GM12878 (cell line): Measurements from ENCODE around the gene GPR39. TPM values are rescaled to one million over a fixed set of nuclear protein-coding genes. Genes with fewer than 3 reads are reported as not detected.

ENCODE experiments used
- ATAC-seq: fragments of 200-7000 bp; cut with Tn5 transposase; 3 replicates; pipeline ENCODE4 v1.9.1; 2020; ENCODE audit warnings: mild to moderate bottlenecking, moderate library complexity
- BruUV-seq: library from RNA; stranded (reverse); fragments of 400-500 nt; replicated peaks from 2 replicates; lab custom pipeline; 2021; lab: Mats Ljungman, UMichigan
- CTCF ChIA-PET: fragments of 300-600 bp; sonication (Branson Sonifier 250); formaldehyde crosslinking; extraction: SDS; loops from one replicate; lab custom pipeline; 2021; ENCODE audit warnings: inconsistent platforms; lab: Yijun Ruan, JAX
- POLR2A ChIA-PET: fragments of 350-600 bp; formaldehyde crosslinking; extraction: SDS; loops from one replicate; lab custom pipeline; 2021; ENCODE audit warnings: inconsistent platforms; lab: Charles Lee
- RAD21 ChIA-PET: fragments of 300-600 bp; sonication (Branson Sonifier 250); formaldehyde crosslinking; loops from one replicate; lab custom pipeline; 2023; ENCODE audit warnings: antibody characterized with exemption; ENCODE audit not compliant: unreplicated experiment; lab: Charles Lee
- SMC1A ChIA-PET: fragments of 300-600 bp; sonication (Branson Sonifier 250); formaldehyde crosslinking; loops from one replicate; lab custom pipeline; 2023; ENCODE audit not compliant: unreplicated experiment, uncharacterized antibody; lab: Charles Lee
- DNase-seq: peaks from one replicate; pipeline ENCODE4 v3.0.0-alpha.2; 2011; ENCODE audit warnings: low read depth, low spot score
- FAIRE-seq: peaks from 3 replicates; lab custom pipeline; 2011; peaks lifted over from hg19 to GRCh38; lab: Jason Lieb, UNC
- H2AFZ ChIP-seq: 2 replicates; pipeline ENCODE4 v1.6.0; 2011; ENCODE audit warnings: low read depth, low read length, control low read depth; ENCODE audit not compliant: control insufficient read depth
- H3K27ac ChIP-seq: 2 replicates; pipeline ENCODE4 v1.5.1; 2011; ENCODE audit warnings: control low read depth; ENCODE audit not compliant: control insufficient read depth, insufficient read depth
- H3K27me3 ChIP-seq, 2 experiments: replicated peaks in 1 of 2; 2 replicates each; pipeline versions ENCODE4 v1.6.0 to v1.6.1; 2011; ENCODE audit warnings: low read length in 1 of 2; ENCODE audit not compliant: control insufficient read depth in 2 of 2, insufficient read depth in 2 of 2
- H3K36me3 ChIP-seq, 2 experiments: 2 replicates each; pipeline ENCODE4 v1.5.1; 2011; ENCODE audit warnings: low read length in 1 of 2; ENCODE audit not compliant: control insufficient read depth in 2 of 2, insufficient read depth in 2 of 2
- H3K4me1 ChIP-seq: 2 replicates; pipeline ENCODE4 v1.6.1; 2011; ENCODE audit warnings: mild to moderate bottlenecking, low read length, moderate library complexity, mixed read lengths; ENCODE audit not compliant: control insufficient read depth, insufficient read depth
- H3K4me2 ChIP-seq: 2 replicates; pipeline ENCODE4 v1.6.0; 2011; ENCODE audit warnings: control low read depth; ENCODE audit not compliant: control insufficient read depth, insufficient read depth
- H3K4me3 ChIP-seq: fragments of 200-600 bp; sonication (generic); 2 replicates; pipeline ENCODE4 v1.5.1; 2016
- H3K79me2 ChIP-seq: 2 replicates; pipeline ENCODE4 v1.6.0; 2011; ENCODE audit warnings: low read length; ENCODE audit not compliant: control insufficient read depth, insufficient read depth
- H3K9ac ChIP-seq: 2 replicates; pipeline ENCODE4 v1.8.0; 2011; ENCODE audit warnings: low read length, control low read depth, mixed read lengths; ENCODE audit not compliant: control insufficient read depth, insufficient read depth
- H3K9me3 ChIP-seq: replicated peaks from 3 replicates; pipeline ENCODE4 v1.5.1; 2011; ENCODE audit warnings: mild to moderate bottlenecking, low read length; ENCODE audit not compliant: control insufficient read depth, insufficient read depth
- H4K20me1 ChIP-seq: 2 replicates; pipeline ENCODE4 v1.6.0; 2011; ENCODE audit not compliant: control insufficient read depth, insufficient read depth
- BCL11A ChIP-seq: IDR thresholded peaks from 2 replicates; pipeline ENCODE4 v1.6.1; 2011; ENCODE audit warnings: low read depth, low read length
- EED ChIP-seq: sonication (generic); IDR thresholded peaks from 2 replicates; pipeline ENCODE4 v1.6.1; 2016; ENCODE audit warnings: antibody characterized with exemption, low read depth
- SIN3A ChIP-seq: IDR thresholded peaks from 2 replicates; pipeline ENCODE4 v1.6.1; 2012; ENCODE audit warnings: low read depth, low read length, improper control_type of control experiment
- SMARCA5 ChIP-seq: fragments of 450-650 bp; IDR thresholded peaks from 2 replicates; pipeline ENCODE4 v1.6.1; 2017; ENCODE audit warnings: mild to moderate bottlenecking
- ZBTB4 ChIP-seq: fragments of 450-650 bp; formaldehyde crosslinking; IDR thresholded peaks from 2 replicates; pipeline ENCODE4 v1.4.0; 2022; ENCODE audit warnings: mild to moderate bottlenecking, moderate library complexity
- ZNF622 ChIP-seq: fragments of 450-650 bp; IDR thresholded peaks from 2 replicates; pipeline ENCODE4 v1.6.1; 2017; ENCODE audit warnings: mild to moderate bottlenecking, inconsistent platforms
- WGBS: methylation state at CpG from one replicate; pipeline ENCODE4 v1.1.6; 2016; ENCODE audit warnings: low lambda C conversion rate; ENCODE audit not compliant: insufficient replicate concordance, insufficient coverage; ENCODE audit errors: missing lambda C conversion rate; 5-methylcytosine and 5-hydroxymethylcytosine counted together
- in situ Hi-C: fragments of 300-500 bp; cut with MboI; formaldehyde crosslinking; loops from 9 replicates; pipeline ENCODE4 v1.14.3; 2018; ENCODE audit warnings: mixed read lengths
- intact Hi-C: fragments of 100-400 bp; cut with micrococcal nuclease; formaldehyde crosslinking; loops from one replicate; pipeline ENCODE4 v1.14.2; 2022; ENCODE audit not compliant: unreplicated experiment
- polyA plus RNA-seq, 11 experiments: library from polyadenylated mRNA; depleted of rRNA in 4 of 11; unstranded in 6 of 11; stranded (reverse) in 5 of 11; fragments of >200 nt; fragmentation: Nextera tagmentation in 4 of 11; fragmentation: Illumina TruSeq in 1 of 11; extraction: Ambion mirVana in 4 of 11; extraction: Trizol in 1 of 11; gene quantifications; 1 replicate in 1 of 11; 2 replicates in 10 of 11; pipeline versions ENCODE4 v1.2.1 to v1.2.3, GENCODE V29; 2011 to 2016; ENCODE audit warnings: inconsistent platforms in 2 of 11, missing spikeins in 2 of 11, low read depth in 1 of 11
- total RNA-seq, 4 experiments: library from RNA; depleted of rRNA in 3 of 4; stranded (reverse); fragments of >200 nt in 3 of 4; fragmentation: Illumina TruSeq in 1 of 4; extraction: Trizol in 1 of 4; gene quantifications; 2 replicates each; pipeline versions ENCODE4 v1.2.1 to v1.2.3, GENCODE V29; 2013 to 2021
- TF ChIP-seq, protein P1 (sequence below): IDR thresholded peaks from 2 replicates; pipeline ENCODE4 v1.6.1; 2011; ENCODE audit warnings: low read depth, mild to moderate bottlenecking, low read length, moderate library complexity, borderline replicate concordance; ENCODE audit errors: extremely low read depth

GPR39 gene
- total and polyA plus RNA-seq, 10 of the 15 experiments (the other 5 are each of a cell fraction or from before 2014, with no cell fraction given) = 0.05 to 0.23 TPM; not detected in 8

DNA sequence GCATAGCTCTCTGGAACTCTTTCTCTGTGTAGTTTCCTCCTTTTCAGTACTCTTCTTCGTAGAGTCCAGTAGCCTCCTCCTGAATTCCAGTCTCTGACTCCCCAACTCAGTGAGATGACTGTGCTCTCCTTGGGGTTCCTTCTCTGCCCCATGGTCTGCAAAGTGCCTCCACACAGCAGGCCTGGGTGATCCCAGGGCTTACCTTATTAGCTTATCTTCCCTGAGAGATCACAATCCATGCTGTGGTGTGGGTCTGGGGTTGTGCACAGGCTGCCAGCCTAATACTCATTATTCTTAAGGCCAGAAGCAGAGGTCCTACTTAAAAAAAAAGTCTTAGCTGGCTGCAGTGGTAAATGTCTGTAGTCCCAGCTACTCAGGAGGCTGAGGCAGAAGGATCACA, 4.6 kb upstream of the GPR39 start:
- WGBS = 0% methylated on average over 1 of the region's 1 CpG
- H3K4me1 ChIP-seq = no peaks in the 10 kb centered on the region
- no peaks in the 10 kb centered on the region for H3K36me3 ChIP-seq
- intact Hi-C loops (no loop called here), in situ Hi-C loops (no loop called here)
- no TSS peak for BruUV-seq
- no peak overlapping the region for H3K27ac ChIP-seq
- RAD21 ChIA-PET = no interaction called here
- H4K20me1 ChIP-seq = no peaks in the 10 kb centered on the region
- no peak overlapping the region for H2AFZ ChIP-seq
- CTCF ChIA-PET = no interaction called here
- H3K79me2 ChIP-seq = no peaks in the 10 kb centered on the region
- POLR2A ChIA-PET = no interaction called here
- DNase-seq (no peak), FAIRE-seq (no peak), ATAC-seq (no peak)
- no peaks in the 10 kb centered on the region for H3K9me3 ChIP-seq
- SMC1A ChIA-PET = interaction anchor here (0.7 kb wide), 1 partner anchor 268 kb away, joined by 3 read pairs; no protein-coding TSS in a partner anchor
- H3K4me3 ChIP-seq = no peak overlapping the region
- no peak overlapping the region for H3K9ac ChIP-seq
- H3K4me2 ChIP-seq = no peak overlapping the region
- H3K27me3 ChIP-seq = peaks cover 0 to 1% of the 10 kb centered on the region in 2 experiments; a peak in 1 of 4 replicates
- TF ChIP-seq SIN3A = no peak
- no peak for TF ChIP-seq EED
- TF ChIP-seq SMARCA5 = no peak
- TF ChIP-seq ZBTB4 = no peak
- no peak for TF ChIP-seq BCL11A
- no peak for TF ChIP-seq ZNF622
- TF ChIP-seq, protein P1, sequence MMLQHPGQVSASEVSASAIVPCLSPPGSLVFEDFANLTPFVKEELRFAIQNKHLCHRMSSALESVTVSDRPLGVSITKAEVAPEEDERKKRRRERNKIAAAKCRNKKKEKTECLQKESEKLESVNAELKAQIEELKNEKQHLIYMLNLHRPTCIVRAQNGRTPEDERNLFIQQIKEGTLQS = no peak
